ENCODE results near the gene KCNIP3. TPM values are rescaled to one million over a fixed set of nuclear protein-coding genes. Genes with fewer than 3 reads are reported as not detected.
A peak's percentile ranks its signal among the peaks of the same experiment; 100 is the strongest.

KCNIP3 gene
- total RNA-seq, 1 donor from 2014 or later, result 3.0 TPM

- H3K36me3 ChIP-seq, result no peaks in the 10 kb centered on the region
- ATAC-seq (no peak), DNase-seq (peak; percentile 44)
- no peaks in the 10 kb centered on the region for H3K4me1 ChIP-seq
- no peak overlapping the region for H3K4me3 ChIP-seq
- intact Hi-C loops (cut with DNase I), result no loop called here
- no peak for TF ChIP-seq CTCF (IDR thresholded peaks at IDR 0.05)
- H3K27ac ChIP-seq, result no peak overlapping the region
- no peaks in the 10 kb centered on the region for H3K27me3 ChIP-seq
- H3K9me3 ChIP-seq, result no peaks in the 10 kb centered on the region
Observed at GRCh38 chr2:95276888-95277245, 20.3 kb upstream of the KCNIP3 start.

- no peak overlapping the region for H3K27ac ChIP-seq
- H3K27me3 ChIP-seq, result no peaks in the 10 kb centered on the region
- intact Hi-C loops (cut with DNase I), result no loop called here
- H3K36me3 ChIP-seq, result no peaks in the 10 kb centered on the region
- no peaks in the 10 kb centered on the region for H3K4me1 ChIP-seq
- no peak overlapping the region for H3K4me3 ChIP-seq
- no peak for TF ChIP-seq CTCF (IDR thresholded peaks at IDR 0.05)
- DNase-seq, result peak; percentile 67
- no peaks in the 10 kb centered on the region for H3K9me3 ChIP-seq
- peak; percentile 10 for ATAC-seq
Observed at GRCh38 chr2:95277246-95277906, 19.8 kb upstream of the KCNIP3 start.

- TF ChIP-seq CTCF (IDR thresholded peaks at IDR 0.05), result no peak
- no peak overlapping the region for H3K4me3 ChIP-seq
- H3K36me3 ChIP-seq, result no peaks in the 10 kb centered on the region
- H3K27me3 ChIP-seq, result no peaks in the 10 kb centered on the region
- H3K27ac ChIP-seq, result no peak overlapping the region
- DNase-seq (peak; percentile 55), ATAC-seq (no peak)
- H3K4me1 ChIP-seq, result no peaks in the 10 kb centered on the region
- intact Hi-C loops (cut with DNase I), result no loop called here
- H3K9me3 ChIP-seq, result no peaks in the 10 kb centered on the region
Observed at GRCh38 chr2:95278051-95278471, 19.1 kb upstream of the KCNIP3 start.

GRCh38 chr2:95278637-95279225, 18.4 kb upstream of the KCNIP3 start:
- ATAC-seq (no peak), DNase-seq (peak; percentile 43)
- no peak overlapping the region for H3K27ac ChIP-seq
- no peaks in the 10 kb centered on the region for H3K4me1 ChIP-seq
- no peaks in the 10 kb centered on the region for H3K9me3 ChIP-seq
- no peak for TF ChIP-seq CTCF (IDR thresholded peaks at IDR 0.05)
- H3K36me3 ChIP-seq, result no peaks in the 10 kb centered on the region
- intact Hi-C loops (cut with DNase I), result no loop called here
- no peak overlapping the region for H3K4me3 ChIP-seq
- H3K27me3 ChIP-seq, result no peaks in the 10 kb centered on the region

- no peaks in the 10 kb centered on the region for H3K9me3 ChIP-seq
- DNase-seq, result no peak
- H3K27me3 ChIP-seq, result no peaks in the 10 kb centered on the region
- no peak for TF ChIP-seq CTCF (IDR thresholded peaks at IDR 0.05)
- H3K4me3 ChIP-seq, result no peak overlapping the region
- H3K36me3 ChIP-seq, result no peaks in the 10 kb centered on the region
- no peak overlapping the region for H3K27ac ChIP-seq
- no peaks in the 10 kb centered on the region for H3K4me1 ChIP-seq
- intact Hi-C loops (cut with DNase I), result no loop called here
- no peak for ATAC-seq
Observed at GRCh38 chr2:95279435-95280035, 17.6 kb upstream of the KCNIP3 start.
